Muscle of leg (tissue), 11 donors: ENCODE results near the gene CERCAM. TPM values are rescaled to one million over a fixed set of nuclear protein-coding genes. Genes with fewer than 3 reads are reported as not detected.

Source experiments
- DNase-seq: peaks from one replicate; pipeline ENCODE4 v3.0.0; 2013
- H3K27ac ChIP-seq: one replicate; pipeline ENCODE4 v1.5.1; 2013; ENCODE audit warnings: mild to moderate bottlenecking, low read length, control low read depth
- H3K27me3 ChIP-seq: one replicate; pipeline ENCODE4 v1.6.1; 2013; ENCODE audit warnings: low read length; ENCODE audit not compliant: control insufficient read depth, insufficient read depth
- H3K36me3 ChIP-seq: one replicate; pipeline ENCODE4 v1.6.1; 2013; ENCODE audit warnings: low read length; ENCODE audit not compliant: control insufficient read depth, insufficient read depth
- H3K4me1 ChIP-seq: one replicate; pipeline ENCODE4 v1.6.1; 2013; ENCODE audit warnings: low read length; ENCODE audit not compliant: control insufficient read depth, insufficient read depth
- H3K4me3 ChIP-seq: one replicate; pipeline ENCODE4 v1.5.1; 2013; ENCODE audit warnings: low read length, control low read depth
- H3K9me3 ChIP-seq: replicated peaks from 2 replicates; pipeline ENCODE4 v1.6.1; 2013; ENCODE audit warnings: low read depth, low read length; ENCODE audit not compliant: control insufficient read depth
- WGBS: methylation state at CpG from one replicate; pipeline ENCODE4 v1.1.5; 2013; ENCODE audit warnings: missing lambda C conversion rate; ENCODE audit not compliant: insufficient coverage; 5-methylcytosine and 5-hydroxymethylcytosine counted together
- polyA plus RNA-seq, 8 donors: library from polyadenylated mRNA; unstranded; fragments of 120-200 nt; gene quantifications; one replicate each; pipeline versions ENCODE4 v1.2.1 to v1.2.3, GENCODE V29; 2013; ENCODE audit warnings: inconsistent platforms in 1 of 8, low replicate concordance in 1 of 8; ENCODE audit not compliant: insufficient read length in 8 of 8, insufficient read depth in 1 of 8
- total RNA-seq: library from RNA; stranded (reverse); fragments of 120-200 nt; gene quantifications from one replicate; pipeline ENCODE4 v1.2.4, GENCODE V29; 2013

The CERCAM gene
- total and polyA plus RNA-seq, 9 donors = 57.6 to 109 (median 95.6) TPM

GRCh38 chr9:128454991-128455390 is 34.3 kb downstream of the CERCAM start:
- Histone ChIP-seq H3K4me3 (no peak overlapping the region), H3K9me3 (no peaks in the 10 kb centered on the region), H3K27me3 (no peaks in the 10 kb centered on the region), H3K27ac (no peak overlapping the region), H3K36me3 (peaks cover 11% of the 10 kb centered on the region), H3K4me1 (peaks cover 12% of the 10 kb centered on the region)
- DNase-seq = no peak
- 87% methylated on average over 13 of the region's 14 CpGs for WGBS

- Histone ChIP-seq H3K4me3 (peak within 1 kb of the TSS; percentile 88), H3K27me3 (no peaks in the 10 kb centered on the region), H3K4me1 (peaks cover 12% of the 10 kb centered on the region), H3K9me3 (no peaks in the 10 kb centered on the region), H3K27ac (peak within 1 kb of the TSS; percentile 90), H3K36me3 (peaks cover 21% of the 10 kb centered on the region)
- under 1% methylated on average over 82 of the region's 82 CpGs for WGBS
- DNase-seq = peak; percentile 99
These were observed 35.4 kb downstream of the CERCAM start, which contains the start of gene ODF2 for GRCh38 chr9:128455849-128456612. Gene ODF2 (plus strand): TSS chr9:128456006. CDS start chr9:128456092, 86 bp downstream.

DNA sequence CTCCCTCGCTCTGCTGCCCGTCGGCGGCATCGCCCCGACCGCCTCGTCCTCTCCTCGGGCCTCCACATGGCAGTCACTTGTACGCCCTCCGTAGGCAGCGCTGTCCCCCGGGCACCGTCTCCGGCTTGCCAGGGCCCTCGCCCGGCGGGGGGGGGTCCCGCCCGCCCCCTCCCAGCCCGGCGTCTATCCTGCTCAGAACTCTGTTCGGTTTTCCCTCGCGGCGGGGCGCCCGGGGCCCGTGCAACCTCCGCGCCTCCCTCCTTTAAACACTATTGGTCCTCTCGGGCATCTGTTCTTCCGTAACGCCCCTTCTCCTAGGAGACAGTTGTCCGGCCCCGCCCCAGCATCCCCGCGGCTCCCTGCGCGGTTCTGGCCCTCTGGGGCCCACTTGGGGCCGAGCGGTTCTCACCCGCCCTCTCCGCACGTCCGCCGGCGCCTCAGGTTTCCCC is 36.0 kb downstream of the CERCAM start:
- Histone ChIP-seq H3K27ac (peak overlapping the region; percentile 84), H3K4me1 (peaks cover 12% of the 10 kb centered on the region), H3K36me3 (peaks cover 23% of the 10 kb centered on the region), H3K27me3 (no peaks in the 10 kb centered on the region), H3K4me3 (peak overlapping the region; percentile 88), H3K9me3 (no peaks in the 10 kb centered on the region)
- WGBS = under 1% methylated on average over 48 of the region's 48 CpGs
- DNase-seq = peak; percentile 87

DNA sequence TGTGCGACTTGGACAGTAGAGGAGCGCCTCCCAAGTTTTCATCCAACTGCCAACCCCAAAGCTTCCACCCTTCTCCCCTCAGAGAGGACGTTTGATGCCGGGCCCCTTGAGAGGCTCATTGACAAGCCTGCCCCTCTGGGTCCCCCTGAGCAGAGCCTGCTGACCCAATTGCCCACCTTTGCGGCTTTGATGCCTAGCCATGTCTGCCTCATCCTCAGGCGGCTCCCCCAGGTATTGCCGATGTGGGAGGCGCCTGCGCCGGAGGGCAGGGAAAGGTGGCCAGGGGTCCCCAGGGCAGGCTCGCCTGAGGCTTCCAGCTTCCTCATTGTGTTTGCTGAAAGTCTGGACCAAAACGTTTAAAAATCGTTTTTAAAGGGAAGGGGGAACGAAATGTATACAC is 36.5 kb downstream of the CERCAM start:
- Histone ChIP-seq H3K27ac (no peak overlapping the region), H3K27me3 (no peaks in the 10 kb centered on the region), H3K4me3 (peak overlapping the region; percentile 88), H3K4me1 (peaks cover 12% of the 10 kb centered on the region), H3K9me3 (no peaks in the 10 kb centered on the region), H3K36me3 (peaks cover 23% of the 10 kb centered on the region)
- peak; percentile 40 for DNase-seq
- WGBS = 25% methylated on average over 10 of the region's 14 CpGs

DNA sequence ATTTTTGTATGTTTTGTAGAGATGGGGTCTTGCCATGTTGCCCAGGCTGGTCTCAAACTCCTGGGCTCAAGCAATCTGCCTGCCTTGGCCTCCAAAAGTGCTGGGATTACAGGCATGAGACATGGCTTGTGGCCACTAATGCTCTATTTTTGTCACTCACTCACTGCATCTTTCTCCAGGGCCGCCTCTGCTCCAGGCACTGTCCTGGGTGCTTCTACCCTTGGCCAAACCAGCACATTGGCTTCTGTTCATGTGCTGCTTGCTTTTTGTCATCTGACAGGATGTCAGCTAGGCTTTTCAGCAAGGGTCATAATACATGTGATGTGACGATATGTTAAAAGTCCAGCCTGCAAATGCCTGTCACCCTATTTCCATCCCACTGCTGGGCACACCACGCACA is 38.4 kb downstream of the CERCAM start:
- H3K27ac ChIP-seq = no peak overlapping the region
- peaks cover 12% of the 10 kb centered on the region for H3K4me1 ChIP-seq
- no peak for DNase-seq
- no peak overlapping the region for H3K4me3 ChIP-seq
- H3K27me3 ChIP-seq = no peaks in the 10 kb centered on the region
- peaks cover 32% of the 10 kb centered on the region for H3K36me3 ChIP-seq
- H3K9me3 ChIP-seq = no peaks in the 10 kb centered on the region
- WGBS = 83% methylated on average over 1 of the region's 3 CpGs

DNA sequence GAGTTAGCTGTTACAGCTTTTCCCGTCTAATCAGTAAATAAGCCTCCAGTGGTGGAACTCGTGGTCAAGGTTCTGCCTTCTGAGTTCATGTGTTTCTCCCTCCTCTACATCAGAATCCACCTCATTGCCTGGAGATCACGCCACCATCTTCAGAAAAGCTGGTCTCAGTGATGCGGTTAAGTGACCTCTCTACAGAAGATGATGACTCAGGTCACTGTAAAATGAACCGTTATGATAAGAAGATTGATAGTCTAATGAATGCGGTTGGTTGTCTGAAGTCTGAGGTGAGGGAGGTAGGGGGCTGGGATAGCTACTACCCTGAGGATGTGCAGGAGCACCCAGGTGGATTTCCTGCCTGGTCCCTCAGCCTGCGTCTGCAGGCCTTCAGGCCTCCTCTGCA is 48.4 kb downstream of the CERCAM start:
- Histone ChIP-seq H3K9me3 (no peaks in the 10 kb centered on the region), H3K4me1 (no peaks in the 10 kb centered on the region), H3K27me3 (no peaks in the 10 kb centered on the region), H3K36me3 (peaks cover 49% of the 10 kb centered on the region), H3K4me3 (no peak overlapping the region), H3K27ac (no peak overlapping the region)
- no peak for DNase-seq
- WGBS = 85% methylated on average over 4 of the region's 7 CpGs

- H3K4me3 ChIP-seq = no peak overlapping the region
- no peak overlapping the region for H3K27ac ChIP-seq
- no peaks in the 10 kb centered on the region for H3K4me1 ChIP-seq
- H3K27me3 ChIP-seq = no peaks in the 10 kb centered on the region
- DNase-seq = no peak
- 60% methylated on average over 1 of the region's 5 CpGs for WGBS
- no peaks in the 10 kb centered on the region for H3K9me3 ChIP-seq
- H3K36me3 ChIP-seq = peaks cover 45% of the 10 kb centered on the region
These were observed 49.9 kb downstream of the CERCAM start for GRCh38 chr9:128470560-128470959.

- WGBS = 95% methylated on average over 3 of the region's 5 CpGs
- Histone ChIP-seq H3K4me3 (no peak overlapping the region), H3K36me3 (peaks cover 36% of the 10 kb centered on the region), H3K27me3 (no peaks in the 10 kb centered on the region), H3K9me3 (no peaks in the 10 kb centered on the region), H3K27ac (no peak overlapping the region), H3K4me1 (no peaks in the 10 kb centered on the region)
- no peak for DNase-seq
These were observed 52.4 kb downstream of the CERCAM start for GRCh38 chr9:128473104-128473503.

DNA sequence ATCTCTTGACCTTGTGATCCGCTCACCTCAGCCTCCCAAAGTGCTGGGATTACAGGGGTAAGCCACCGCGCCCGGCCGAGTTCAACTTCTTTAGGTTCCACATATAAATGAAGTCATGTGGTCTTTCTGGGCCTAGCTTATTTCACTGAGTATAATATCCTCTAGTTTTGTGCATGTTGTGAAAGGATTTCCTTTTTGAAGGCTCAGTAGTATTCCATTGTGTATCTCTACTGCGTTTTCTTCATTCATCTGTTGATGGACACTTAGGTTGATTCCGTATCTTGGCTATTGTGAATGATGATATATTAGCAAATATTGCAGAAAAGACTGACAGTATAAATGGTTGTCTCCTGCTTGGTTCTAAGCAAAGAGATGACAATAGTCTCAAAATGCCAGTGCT is 55.2 kb downstream of the CERCAM start:
- DNase-seq = no peak
- Histone ChIP-seq H3K27me3 (no peaks in the 10 kb centered on the region), H3K4me1 (no peaks in the 10 kb centered on the region), H3K36me3 (peaks cover 41% of the 10 kb centered on the region), H3K9me3 (no peaks in the 10 kb centered on the region), H3K4me3 (no peak overlapping the region), H3K27ac (no peak overlapping the region)
- 100% methylated on average over 2 of the region's 7 CpGs for WGBS

DNA sequence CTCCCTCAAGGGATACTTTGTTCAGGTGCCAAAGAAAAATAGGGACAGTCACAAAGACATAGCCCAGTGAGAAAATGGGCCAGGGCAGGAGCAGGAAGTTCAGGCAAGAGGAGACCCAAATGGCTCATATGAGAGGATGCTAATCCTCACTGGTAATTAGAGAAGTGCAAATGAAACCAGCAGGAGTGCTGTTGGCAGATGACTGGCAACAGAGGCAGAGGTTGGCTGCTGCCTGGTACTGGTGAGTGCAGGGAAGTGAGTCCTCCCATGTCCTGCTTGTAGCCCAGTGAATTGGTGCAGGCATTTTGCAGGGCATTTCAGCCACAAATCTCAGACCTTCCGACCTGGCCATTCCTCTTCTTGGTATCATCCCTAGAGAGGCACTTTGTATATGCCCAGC is 58.6 kb downstream of the CERCAM start:
- no peak overlapping the region for H3K4me3 ChIP-seq
- peaks cover 44% of the 10 kb centered on the region for H3K36me3 ChIP-seq
- no peaks in the 10 kb centered on the region for H3K9me3 ChIP-seq
- H3K4me1 ChIP-seq = no peaks in the 10 kb centered on the region
- 100% methylated on average over 1 of the region's 1 CpG for WGBS
- no peaks in the 10 kb centered on the region for H3K27me3 ChIP-seq
- no peak for DNase-seq
- no peak overlapping the region for H3K27ac ChIP-seq
